D721Med (cell line): ENCODE measurements around the gene CABCOCO1.

Experiments used
- DNase-seq: peaks from one replicate; pipeline ENCODE4 v3.0.0; 2011; ENCODE audit warnings: low spot score; ENCODE audit not compliant: insufficient read length
- FAIRE-seq: peaks from 2 replicates; lab custom pipeline; 2011; peaks lifted over from hg19 to GRCh38; lab: Jason Lieb, UNC
- CTCF ChIP-seq: IDR thresholded peaks from 2 replicates; pipeline ENCODE4 v1.5.1; 2012; ENCODE audit warnings: mild to moderate bottlenecking, control low read depth; ENCODE audit not compliant: insufficient read depth; ENCODE audit errors: missing control alignments

The CABCOCO1 gene

GRCh38 chr10:61632057-61632670, 30.6 kb upstream of the CABCOCO1 start:
- no peak for TF ChIP-seq CTCF
- FAIRE-seq (no peak), DNase-seq (no peak)

GRCh38 chr10:61633665-61634064, 29.1 kb upstream of the CABCOCO1 start:
- no peak for TF ChIP-seq CTCF
- DNase-seq = no peak
- FAIRE-seq = no peak

- no peak for TF ChIP-seq CTCF
- DNase-seq (no peak), FAIRE-seq (no peak)
Measured at GRCh38 chr10:61634746-61635145, 28.0 kb upstream of the CABCOCO1 start.

- TF ChIP-seq CTCF = no peak
- FAIRE-seq (no peak), DNase-seq (no peak)
Measured at GRCh38 chr10:61635471-61635870, 27.3 kb upstream of the CABCOCO1 start.

GRCh38 chr10:61635932-61636331, 26.8 kb upstream of the CABCOCO1 start:
- DNase-seq = no peak
- FAIRE-seq = no peak
- no peak for TF ChIP-seq CTCF

GRCh38 chr10:61639952-61640351, 22.8 kb upstream of the CABCOCO1 start:
- no peak for TF ChIP-seq CTCF
- FAIRE-seq = no peak
- no peak for DNase-seq

- FAIRE-seq (no peak), DNase-seq (no peak)
- no peak for TF ChIP-seq CTCF
Measured at GRCh38 chr10:61640856-61641255, 21.9 kb upstream of the CABCOCO1 start.
